HFF-Myc (cell line): ENCODE results near the gene ZNF566.

Experiments
- DNase-seq: peaks from one replicate; pipeline ENCODE4 v3.0.0-alpha.2; 2011; ENCODE audit warnings: low read depth; ENCODE audit errors: extremely low read depth
- H3K4me3 ChIP-seq: replicated peaks from 2 replicates; pipeline ENCODE4 v1.5.1; 2011; ENCODE audit warnings: low read depth, mild to moderate bottlenecking, control low read depth, low read length
- TF ChIP-seq, protein P1 (sequence below): IDR thresholded peaks from 2 replicates; pipeline ENCODE4 v1.5.1; 2012; ENCODE audit warnings: mild to moderate bottlenecking, low read depth, low read length, control low read depth; ENCODE audit errors: missing control alignments

The ZNF566 gene

GRCh38 chr19:36489118-36489919 lies at the start of gene ZNF566:
TSS of gene ZNF566 (minus strand) at chr19:36489561. CDS start at chr19:36476557, 13,004 bp downstream.
- TF ChIP-seq, protein P1, sequence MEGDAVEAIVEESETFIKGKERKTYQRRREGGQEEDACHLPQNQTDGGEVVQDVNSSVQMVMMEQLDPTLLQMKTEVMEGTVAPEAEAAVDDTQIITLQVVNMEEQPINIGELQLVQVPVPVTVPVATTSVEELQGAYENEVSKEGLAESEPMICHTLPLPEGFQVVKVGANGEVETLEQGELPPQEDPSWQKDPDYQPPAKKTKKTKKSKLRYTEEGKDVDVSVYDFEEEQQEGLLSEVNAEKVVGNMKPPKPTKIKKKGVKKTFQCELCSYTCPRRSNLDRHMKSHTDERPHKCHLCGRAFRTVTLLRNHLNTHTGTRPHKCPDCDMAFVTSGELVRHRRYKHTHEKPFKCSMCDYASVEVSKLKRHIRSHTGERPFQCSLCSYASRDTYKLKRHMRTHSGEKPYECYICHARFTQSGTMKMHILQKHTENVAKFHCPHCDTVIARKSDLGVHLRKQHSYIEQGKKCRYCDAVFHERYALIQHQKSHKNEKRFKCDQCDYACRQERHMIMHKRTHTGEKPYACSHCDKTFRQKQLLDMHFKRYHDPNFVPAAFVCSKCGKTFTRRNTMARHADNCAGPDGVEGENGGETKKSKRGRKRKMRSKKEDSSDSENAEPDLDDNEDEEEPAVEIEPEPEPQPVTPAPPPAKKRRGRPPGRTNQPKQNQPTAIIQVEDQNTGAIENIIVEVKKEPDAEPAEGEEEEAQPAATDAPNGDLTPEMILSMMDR, result no peak
- peak within 1 kb of the TSS; percentile 84 for H3K4me3 ChIP-seq
- peak; percentile 94 for DNase-seq

DNA sequence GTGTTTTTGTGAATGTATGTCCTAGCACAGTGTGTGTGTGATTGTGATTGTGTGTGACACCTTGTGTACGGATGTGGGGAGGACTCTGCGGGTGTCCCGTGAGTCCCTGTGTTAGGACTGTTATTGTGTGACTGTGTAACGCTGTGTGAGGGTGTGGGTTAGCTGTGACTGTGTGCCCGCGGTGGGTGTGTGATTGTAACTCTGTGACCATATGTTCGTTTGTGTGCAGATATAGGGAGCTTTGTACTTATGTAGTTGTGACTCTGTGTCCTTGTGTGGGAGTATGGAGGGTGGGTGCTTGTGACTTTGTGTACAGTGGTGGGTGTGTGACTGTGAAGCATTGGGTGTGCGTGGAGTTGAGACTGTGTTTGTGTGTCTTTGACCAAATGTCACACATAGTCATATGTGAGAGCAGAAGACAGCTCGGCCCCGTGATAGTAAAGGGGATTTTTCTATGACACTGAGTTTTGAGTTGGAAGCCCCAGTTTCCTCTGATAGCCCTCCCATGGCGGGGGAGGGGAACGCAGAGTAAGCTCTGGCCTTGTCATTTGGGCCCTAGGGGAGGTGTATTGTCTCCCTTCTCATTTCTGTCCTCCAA lies 39.7 kb upstream of the ZNF566 start:
- TF ChIP-seq, protein P1, result no peak
- peak overlapping the region; percentile 86 for H3K4me3 ChIP-seq
- DNase-seq, result no peak

GRCh38 chr19:36528194-36528920 lies 39.0 kb upstream of the ZNF566 start, which contains the start of gene ZNF260:
TSS of gene ZNF260 (minus strand) at chr19:36528271. CDS start at chr19:36515238, 13,033 bp downstream.
- DNase-seq, result peak; percentile 89
- TF ChIP-seq, protein P1, result no peak
- peak within 1 kb of the TSS; percentile 86 for H3K4me3 ChIP-seq

DNA sequence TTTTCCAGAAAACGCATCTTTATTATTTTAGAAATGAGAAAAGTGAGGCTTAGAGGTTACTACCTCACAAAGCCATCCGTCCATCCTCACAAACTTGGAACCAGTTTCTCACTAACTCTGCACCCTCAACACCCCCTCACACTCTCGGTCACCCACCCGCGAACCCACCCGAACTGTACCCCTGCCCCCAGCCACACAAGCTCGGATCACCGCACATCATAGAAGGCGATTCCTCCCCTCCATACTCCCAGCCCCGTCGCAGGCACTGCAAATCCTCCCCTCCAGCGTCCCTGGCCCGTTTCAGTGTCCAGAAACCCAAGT lies 38.5 kb upstream of the ZNF566 start:
- no peak for DNase-seq
- TF ChIP-seq, protein P1, result no peak
- peak overlapping the region; percentile 86 for H3K4me3 ChIP-seq

- DNase-seq, result no peak
- TF ChIP-seq, protein P1, result no peak
- peak overlapping the region; percentile 86 for H3K4me3 ChIP-seq
These were observed 38.0 kb upstream of the ZNF566 start for GRCh38 chr19:36527341-36527740.

GRCh38 chr19:36526581-36526980 lies 37.2 kb upstream of the ZNF566 start:
- no peak overlapping the region for H3K4me3 ChIP-seq
- TF ChIP-seq, protein P1, result no peak
- no peak for DNase-seq
